ENCODE results near the gene TTLL8.

TTLL8 gene

DNA sequence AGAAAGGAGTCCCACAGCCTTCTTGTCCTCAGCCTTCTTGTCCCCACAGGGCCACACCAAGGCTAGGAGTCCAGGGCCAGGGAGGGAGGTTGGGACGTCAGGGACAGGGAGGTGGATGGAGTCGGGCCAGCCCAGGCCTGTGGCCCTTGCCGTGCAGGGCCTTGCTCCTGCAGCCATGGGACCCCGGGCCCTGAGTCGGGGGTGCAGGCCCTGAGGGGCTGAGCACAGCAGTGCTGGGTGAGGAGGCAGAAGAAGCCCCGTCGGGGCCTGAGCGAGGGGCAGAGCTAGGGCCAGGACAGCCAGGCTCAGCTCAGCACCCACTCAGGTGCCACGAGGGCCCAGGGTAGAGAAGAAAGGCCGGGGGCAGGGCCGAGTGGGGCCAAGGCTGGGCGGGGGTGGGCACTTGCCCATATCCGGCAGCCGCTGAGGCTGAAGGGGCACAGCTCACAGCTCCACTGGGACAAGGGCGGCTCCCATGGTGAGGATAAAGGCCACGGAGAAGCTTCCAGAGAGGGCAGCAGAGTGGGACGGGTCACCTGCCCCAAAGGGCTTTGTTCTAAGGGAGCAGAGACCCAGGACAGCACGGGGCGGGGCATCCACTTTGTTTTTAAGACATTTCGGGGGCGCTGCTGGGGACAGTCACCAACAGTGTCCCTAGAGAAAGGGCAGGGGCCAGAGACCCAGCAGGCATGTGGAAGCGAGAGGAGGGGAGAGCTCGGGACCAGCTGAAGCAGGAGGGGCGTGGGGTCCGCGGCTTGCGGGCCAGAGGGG, 23.5 kb upstream of the TTLL8 start:
- Histone ChIP-seq H4K20me1 (ENCODE audit: insufficient read depth, low read length) (no peaks in the 10 kb centered on the region), H3F3A (ENCODE audit: insufficient read depth, low read length) (no peaks in the 10 kb centered on the region), H3K27ac (ENCODE audit: low read depth, low read length, poor library complexity, severe bottlenecking) (no peak overlapping the region), H3K36me3 (ENCODE audit: insufficient read depth, low read length) (no peaks in the 10 kb centered on the region; the same call in 1 of the 2 replicates), H3K4me2 (ENCODE audit: low read length) (no peak overlapping the region), H3K4me3 (ENCODE audit: low read depth, low read length, poor library complexity, severe bottlenecking) (no peak overlapping the region), H3K9me3 (ENCODE audit: low read length) (no peaks in the 10 kb centered on the region), H3K79me2 (ENCODE audit: insufficient read depth, low read length) (no peaks in the 10 kb centered on the region), H3K4me1 (ENCODE audit: insufficient read depth, low read length, severe bottlenecking) (peaks cover 12% of the 10 kb centered on the region), H3K27me3 (ENCODE audit: insufficient read depth, low read length) (no peaks in the 10 kb centered on the region), H2AFZ (ENCODE audit: low read length) (no peak overlapping the region), H3K9ac (ENCODE audit: low read length) (no peak overlapping the region), H3K9me2 (ENCODE audit: low read depth, low read length) (no peaks in the 10 kb centered on the region)
- TF ChIP-seq EZH2 (IDR thresholded peaks at IDR 0.05; ENCODE audit: borderline replicate concordance, low read length), result no peak
- TF ChIP-seq, protein P1, sequence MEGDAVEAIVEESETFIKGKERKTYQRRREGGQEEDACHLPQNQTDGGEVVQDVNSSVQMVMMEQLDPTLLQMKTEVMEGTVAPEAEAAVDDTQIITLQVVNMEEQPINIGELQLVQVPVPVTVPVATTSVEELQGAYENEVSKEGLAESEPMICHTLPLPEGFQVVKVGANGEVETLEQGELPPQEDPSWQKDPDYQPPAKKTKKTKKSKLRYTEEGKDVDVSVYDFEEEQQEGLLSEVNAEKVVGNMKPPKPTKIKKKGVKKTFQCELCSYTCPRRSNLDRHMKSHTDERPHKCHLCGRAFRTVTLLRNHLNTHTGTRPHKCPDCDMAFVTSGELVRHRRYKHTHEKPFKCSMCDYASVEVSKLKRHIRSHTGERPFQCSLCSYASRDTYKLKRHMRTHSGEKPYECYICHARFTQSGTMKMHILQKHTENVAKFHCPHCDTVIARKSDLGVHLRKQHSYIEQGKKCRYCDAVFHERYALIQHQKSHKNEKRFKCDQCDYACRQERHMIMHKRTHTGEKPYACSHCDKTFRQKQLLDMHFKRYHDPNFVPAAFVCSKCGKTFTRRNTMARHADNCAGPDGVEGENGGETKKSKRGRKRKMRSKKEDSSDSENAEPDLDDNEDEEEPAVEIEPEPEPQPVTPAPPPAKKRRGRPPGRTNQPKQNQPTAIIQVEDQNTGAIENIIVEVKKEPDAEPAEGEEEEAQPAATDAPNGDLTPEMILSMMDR (IDR thresholded peaks at IDR 0.05; ENCODE audit: low read length), result no peak

DNA sequence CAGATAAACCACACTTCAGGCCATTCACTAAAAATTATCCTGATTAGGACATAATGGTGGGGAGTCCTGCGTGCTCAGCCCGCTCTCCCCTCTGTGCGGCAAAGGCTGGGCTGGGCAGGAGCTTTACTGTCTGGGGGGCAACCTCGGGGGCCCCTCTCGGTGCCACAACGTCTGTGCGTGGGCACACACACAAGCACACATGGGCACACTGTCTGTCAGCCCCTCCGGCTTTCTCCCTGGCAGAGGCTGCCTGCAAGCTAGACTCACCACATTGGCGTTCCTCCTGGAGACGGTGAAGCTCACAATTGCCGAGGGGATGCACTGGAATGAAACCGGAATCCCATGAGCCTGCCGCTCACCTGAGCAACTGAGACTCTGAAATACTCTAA, 22.0 kb upstream of the TTLL8 start:
- Histone ChIP-seq H2AFZ (ENCODE audit: low read length) (no peak overlapping the region), H4K20me1 (ENCODE audit: insufficient read depth, low read length) (no peaks in the 10 kb centered on the region), H3F3A (ENCODE audit: insufficient read depth, low read length) (no peaks in the 10 kb centered on the region), H3K27me3 (ENCODE audit: insufficient read depth, low read length) (no peaks in the 10 kb centered on the region), H3K9me2 (ENCODE audit: low read depth, low read length) (no peaks in the 10 kb centered on the region), H3K9ac (ENCODE audit: low read length) (no peak overlapping the region), H3K4me2 (ENCODE audit: low read length) (no peak overlapping the region), H3K79me2 (ENCODE audit: insufficient read depth, low read length) (no peaks in the 10 kb centered on the region), H3K36me3 (ENCODE audit: insufficient read depth, low read length) (no peaks in the 10 kb centered on the region), H3K9me3 (ENCODE audit: low read length) (no peaks in the 10 kb centered on the region), H3K4me3 (ENCODE audit: low read depth, low read length, poor library complexity, severe bottlenecking) (no peak overlapping the region), H3K27ac (ENCODE audit: low read depth, low read length, poor library complexity, severe bottlenecking) (no peak overlapping the region), H3K4me1 (ENCODE audit: insufficient read depth, low read length, severe bottlenecking) (peaks cover 11% of the 10 kb centered on the region)
- TF ChIP-seq, protein P1 (IDR thresholded peaks at IDR 0.05; ENCODE audit: low read length), result no peak
- no peak for TF ChIP-seq EZH2 (IDR thresholded peaks at IDR 0.05; ENCODE audit: borderline replicate concordance, low read length)

GRCh38 chr22:50078761-50079160, 20.7 kb upstream of the TTLL8 start:
- Histone ChIP-seq H4K20me1 (ENCODE audit: insufficient read depth, low read length) (no peaks in the 10 kb centered on the region), H3K79me2 (ENCODE audit: insufficient read depth, low read length) (no peaks in the 10 kb centered on the region), H3K4me3 (ENCODE audit: low read depth, low read length, poor library complexity, severe bottlenecking) (no peak overlapping the region), H3K27ac (ENCODE audit: low read depth, low read length, poor library complexity, severe bottlenecking) (no peak overlapping the region), H3K27me3 (ENCODE audit: insufficient read depth, low read length) (no peaks in the 10 kb centered on the region), H3K36me3 (ENCODE audit: insufficient read depth, low read length) (no peaks in the 10 kb centered on the region), H2AFZ (ENCODE audit: low read length) (no peak overlapping the region), H3K9me2 (ENCODE audit: low read depth, low read length) (no peaks in the 10 kb centered on the region), H3K9ac (ENCODE audit: low read length) (no peak overlapping the region), H3F3A (ENCODE audit: insufficient read depth, low read length) (no peaks in the 10 kb centered on the region), H3K4me2 (ENCODE audit: low read length) (no peak overlapping the region), H3K9me3 (ENCODE audit: low read length) (no peaks in the 10 kb centered on the region), H3K4me1 (ENCODE audit: insufficient read depth, low read length, severe bottlenecking) (peaks cover 8% of the 10 kb centered on the region)
- no peak for TF ChIP-seq EZH2 (IDR thresholded peaks at IDR 0.05; ENCODE audit: borderline replicate concordance, low read length)

- TF ChIP-seq, protein P1 (IDR thresholded peaks at IDR 0.05; ENCODE audit: low read length), result no peak
- no peak for TF ChIP-seq EZH2 (IDR thresholded peaks at IDR 0.05; ENCODE audit: borderline replicate concordance, low read length)
- no peaks in the 10 kb centered on the region for H3F3A ChIP-seq (ENCODE audit: insufficient read depth, low read length)
- no peak overlapping the region for H3K9ac ChIP-seq (ENCODE audit: low read length)
- no peaks in the 10 kb centered on the region for H3K79me2 ChIP-seq (ENCODE audit: insufficient read depth, low read length)
- H4K20me1 ChIP-seq (ENCODE audit: insufficient read depth, low read length), result no peaks in the 10 kb centered on the region
- no peak overlapping the region for H3K27ac ChIP-seq (ENCODE audit: low read depth, low read length, poor library complexity, severe bottlenecking)
- H3K36me3 ChIP-seq (ENCODE audit: insufficient read depth, low read length), result no peaks in the 10 kb centered on the region
- peaks cover 8% of the 10 kb centered on the region for H3K4me1 ChIP-seq (ENCODE audit: insufficient read depth, low read length, severe bottlenecking)
- H3K4me2 ChIP-seq (ENCODE audit: low read length), result no peak overlapping the region
- H3K9me3 ChIP-seq (ENCODE audit: low read length), result no peaks in the 10 kb centered on the region
- H3K27me3 ChIP-seq (ENCODE audit: insufficient read depth, low read length), result no peaks in the 10 kb centered on the region
- no peak overlapping the region for H3K4me3 ChIP-seq (ENCODE audit: low read depth, low read length, poor library complexity, severe bottlenecking)
- no peaks in the 10 kb centered on the region for H3K9me2 ChIP-seq (ENCODE audit: low read depth, low read length)
- H2AFZ ChIP-seq (ENCODE audit: low read length), result no peak overlapping the region
Measured at GRCh38 chr22:50078246-50078645, 20.1 kb upstream of the TTLL8 start.

Measured in OCI-LY1 (cell line).